GM21526 (cell line): ENCODE results near the gene G2E3.

Experiments
- ATAC-seq: cut with Tn5 transposase; IDR thresholded peaks from one replicate; pipeline ENCODE4 v1.9.1; 2021; ENCODE audit warnings: moderate library complexity; ENCODE audit not compliant: unreplicated experiment, low FRiP score

Gene G2E3

DNA sequence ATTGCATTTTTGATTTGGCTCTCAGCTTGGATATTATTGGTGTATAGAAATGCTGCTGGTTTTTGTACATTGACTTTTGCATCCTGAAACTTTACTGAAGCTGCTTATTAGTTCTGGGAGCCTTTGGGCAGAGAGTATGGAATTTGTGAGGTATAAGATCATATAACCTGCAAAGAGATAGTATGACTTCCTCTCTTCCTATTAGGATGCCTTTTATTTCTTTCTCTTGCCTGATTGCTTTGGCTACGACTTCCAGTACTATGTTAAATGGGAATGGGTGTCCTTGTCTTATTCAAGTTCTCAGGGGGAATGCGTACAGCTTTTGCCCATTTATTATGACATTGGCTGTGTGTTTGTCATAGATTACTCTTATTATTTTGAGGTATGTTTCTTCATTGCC lies 86.6 kb downstream of the G2E3 start:
- no peak for ATAC-seq

DNA sequence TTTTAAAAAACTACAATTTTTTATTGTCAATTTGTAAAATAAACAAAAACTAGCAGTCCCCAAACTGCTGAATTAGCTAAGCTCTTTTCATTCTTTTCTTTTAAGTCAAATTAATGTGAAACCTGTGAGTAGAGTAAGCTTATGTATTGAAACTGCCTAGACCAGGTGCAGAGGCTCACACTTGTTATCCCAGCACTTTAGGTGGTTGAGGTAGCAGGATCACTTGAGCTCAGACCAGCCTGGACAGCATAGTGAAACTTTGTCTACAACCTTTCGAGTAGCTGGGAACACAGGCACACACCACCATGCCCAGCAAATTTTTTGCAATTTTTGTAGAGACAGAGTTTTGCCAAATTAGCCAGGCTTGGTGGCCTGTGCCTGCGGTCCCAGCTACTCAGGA lies 89.5 kb downstream of the G2E3 start:
- peak; percentile 65 for ATAC-seq

DNA sequence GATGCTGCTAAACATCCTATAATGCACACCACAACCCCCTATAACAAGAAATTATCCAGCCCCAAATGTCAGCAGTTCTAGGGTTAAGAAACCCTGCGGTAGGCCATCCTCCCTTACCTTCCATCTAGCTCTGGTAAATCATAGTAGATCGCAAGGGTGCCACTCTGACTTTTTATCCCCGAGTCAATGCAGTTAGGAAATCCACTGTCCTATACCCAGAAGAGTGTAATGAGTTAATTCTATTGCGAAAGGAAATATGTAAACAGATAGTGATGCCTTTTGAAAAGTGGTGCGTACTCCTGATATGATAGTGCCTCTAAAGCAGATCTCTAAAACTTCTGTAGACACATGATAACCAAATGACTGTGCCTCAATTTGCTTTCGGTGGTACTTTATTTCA lies 93.0 kb downstream of the G2E3 start:
- no peak for ATAC-seq

DNA sequence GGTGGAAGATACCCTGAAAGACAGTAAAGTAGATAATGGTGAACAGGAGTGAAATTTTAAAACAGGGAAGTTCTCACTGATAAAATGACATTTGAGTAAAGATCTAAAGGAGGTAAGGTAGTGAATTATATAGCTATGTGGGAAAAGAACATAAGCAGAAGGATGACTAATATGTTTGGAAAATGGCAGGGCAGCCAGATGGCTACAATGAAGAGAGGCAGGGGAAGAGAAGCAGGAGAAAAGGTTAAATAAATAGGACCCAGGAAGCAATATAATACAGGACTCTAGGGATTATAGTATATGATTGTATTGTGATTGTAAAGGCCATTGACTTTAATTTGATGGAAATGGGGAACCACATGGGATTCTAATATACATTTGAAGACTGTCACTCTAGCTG lies 96.2 kb downstream of the G2E3 start:
- ATAC-seq, result no peak

DNA sequence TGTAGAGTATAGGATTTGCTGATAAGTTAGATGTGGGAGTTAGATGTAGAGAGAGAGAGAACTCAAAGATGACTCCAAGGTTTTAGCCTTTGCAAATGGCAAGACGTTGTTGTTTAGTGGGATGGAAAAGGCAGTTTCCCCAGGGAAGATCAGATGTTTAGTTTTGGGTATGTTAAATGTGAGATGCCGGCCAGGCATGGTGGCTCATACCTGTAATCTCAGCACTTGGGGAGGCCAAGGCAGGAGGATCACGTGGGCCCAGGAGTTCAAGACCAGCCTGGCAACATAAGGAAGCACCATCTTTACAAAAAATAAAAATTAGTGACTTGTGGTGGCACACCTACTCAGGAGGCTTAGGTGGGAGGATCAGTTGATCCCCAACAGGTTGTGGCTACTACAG lies 96.7 kb downstream of the G2E3 start:
- ATAC-seq, result no peak

DNA sequence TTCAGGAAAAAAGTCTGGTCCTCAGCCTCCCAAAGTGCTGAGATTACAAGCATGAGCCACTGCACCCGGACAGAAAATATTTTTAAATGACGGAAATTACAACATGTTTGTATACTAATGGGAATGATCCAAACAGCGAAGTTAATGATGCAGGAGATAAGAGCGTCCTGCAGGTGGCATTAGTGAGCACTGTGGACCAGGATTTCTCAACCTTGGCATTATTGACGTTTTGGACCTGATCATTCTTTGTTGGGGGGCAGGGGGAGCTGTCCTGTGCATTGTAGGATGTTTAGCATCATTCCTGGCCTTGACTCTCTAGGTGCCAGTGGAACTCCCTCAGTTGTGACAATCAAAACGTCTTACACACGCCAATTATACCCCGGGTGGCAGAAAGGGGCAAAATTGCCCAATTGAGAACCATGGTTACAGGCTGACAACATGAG lies 97.3 kb downstream of the G2E3 start:
- ATAC-seq, result no peak

DNA sequence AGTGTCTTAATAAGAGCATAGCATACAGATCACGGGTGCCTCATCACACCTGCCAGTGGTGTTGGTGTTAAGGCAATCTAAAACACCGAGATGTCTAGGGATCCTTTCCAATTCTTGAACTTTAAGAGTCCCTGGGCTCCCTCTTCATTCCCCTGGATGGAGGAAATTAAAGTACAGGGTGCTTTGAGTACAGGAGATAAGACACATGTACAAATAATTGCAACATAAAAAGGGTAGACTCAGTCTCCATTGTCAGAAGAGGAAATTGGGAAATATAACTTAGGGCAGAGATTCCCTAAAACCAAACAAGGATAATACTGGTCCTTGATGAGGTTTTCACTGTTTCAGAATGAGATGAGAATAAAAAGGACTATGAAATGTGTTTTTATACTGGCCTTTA lies 98.1 kb downstream of the G2E3 start:
- no peak for ATAC-seq

DNA sequence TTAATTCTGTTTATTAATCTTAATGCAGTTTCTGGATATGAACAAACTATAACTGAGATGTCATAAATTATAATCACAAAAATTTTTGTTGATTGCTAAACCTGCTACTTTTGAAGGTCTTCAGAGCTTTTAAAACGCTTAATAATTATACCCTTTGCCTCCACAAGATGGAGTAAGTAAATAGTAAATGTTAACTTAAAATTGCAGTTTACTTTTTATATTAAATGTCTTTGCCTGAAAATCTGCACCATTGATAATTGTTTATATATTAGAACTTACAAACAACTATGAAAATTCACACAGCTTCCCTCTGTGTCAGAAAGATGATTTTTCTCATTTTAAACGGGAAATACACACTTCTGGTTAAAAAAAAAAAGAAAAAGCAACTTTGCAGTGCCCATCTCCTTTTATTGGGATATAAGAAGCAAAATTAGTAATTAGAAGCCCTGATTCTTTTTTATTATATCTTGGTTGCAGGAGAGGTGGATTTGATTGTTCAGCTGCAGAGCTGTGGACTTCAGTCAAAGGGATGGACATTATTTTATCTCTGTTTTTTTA lies 98.7 kb downstream of the G2E3 start:
- ATAC-seq, result no peak

DNA sequence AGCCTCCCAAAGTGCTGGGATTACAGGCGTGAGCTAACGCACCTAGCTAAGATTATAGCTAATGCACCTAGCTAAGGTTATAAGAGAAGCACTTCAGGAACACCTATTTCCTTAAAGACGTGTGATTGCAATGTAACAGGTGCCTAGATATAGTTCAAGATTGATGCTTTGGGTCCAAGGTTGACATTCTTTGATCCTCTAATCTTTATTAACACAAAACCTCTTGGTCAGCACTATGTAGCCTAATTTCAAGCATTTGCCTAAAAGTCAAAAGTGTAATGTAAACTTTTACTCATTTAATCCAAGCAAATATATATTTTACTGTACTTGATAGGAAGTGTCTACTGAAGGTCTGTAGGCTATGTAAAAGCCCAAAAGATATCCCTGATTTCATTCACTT lies 99.7 kb downstream of the G2E3 start:
- no peak for ATAC-seq

DNA sequence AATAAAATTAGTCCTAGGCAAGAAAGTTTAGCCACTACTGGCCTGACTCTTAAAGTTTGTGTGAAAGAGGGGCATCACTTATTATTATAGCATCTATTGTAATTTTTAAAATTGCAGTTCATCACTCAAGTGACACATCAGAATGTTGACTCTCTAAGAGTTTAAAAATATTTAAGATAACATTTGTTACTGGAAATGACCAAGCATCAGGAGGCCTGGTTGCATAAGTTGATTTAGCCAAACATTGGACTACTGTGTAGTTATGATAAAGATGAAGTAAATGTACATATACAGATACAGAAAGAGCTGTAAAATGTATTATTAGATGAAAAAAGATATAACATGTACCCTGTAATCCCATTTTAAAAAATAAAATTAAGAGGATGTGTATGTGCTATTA lies 110.6 kb downstream of the G2E3 start:
- no peak for ATAC-seq
